Upper lobe of left lung (tissue), 6 donors: ENCODE results near the gene EML5. TPM values are rescaled to one million over a fixed set of nuclear protein-coding genes. Genes with fewer than 3 reads are reported as not detected.

ENCODE experiments used
- ATAC-seq, 2 donors: fragments of 200-7000 bp; cut with Tn5 transposase; one replicate each; pipeline ENCODE4 v1.9.1; 2022; ENCODE audit warnings: mild to moderate bottlenecking in 2 of 2, moderate library complexity in 2 of 2; ENCODE audit not compliant: low FRiP score in 2 of 2
- DNase-seq, 2 donors: peaks; one replicate each; pipeline ENCODE4 v3.0.0-alpha.2; 2019 to 2020
- H3K27ac ChIP-seq, 4 donors: fragments of 200-600 bp; sonication (generic); one replicate each; pipeline ENCODE4 v1.5.1; 2016 to 2019
- H3K27me3 ChIP-seq, 4 donors: fragments of 200-600 bp; sonication (generic); one replicate each; pipeline ENCODE4 v1.5.1; 2017 to 2019
- H3K36me3 ChIP-seq, 4 donors: fragments of 200-600 bp; sonication (generic); one replicate each; pipeline ENCODE4 v1.5.1; 2016 to 2019
- H3K4me1 ChIP-seq, 4 donors: fragments of 200-600 bp; sonication (generic); one replicate each; pipeline ENCODE4 v1.5.1; 2018 to 2019
- H3K4me3 ChIP-seq, 4 donors: fragments of 200-600 bp; sonication (generic); one replicate each; pipeline ENCODE4 v1.5.1; 2017 to 2019; ENCODE audit warnings: mild to moderate bottlenecking in 2 of 4, moderate library complexity in 1 of 4
- H3K9me3 ChIP-seq, 4 donors: fragments of 200-600 bp; sonication (generic); one replicate each; pipeline ENCODE4 v1.5.1; 2018 to 2019
- EP300 ChIP-seq, 4 donors: sonication (generic); formaldehyde crosslinking; IDR thresholded peaks; one replicate each; pipeline ENCODE4 v1.5.1; 2017; ENCODE audit warnings: antibody characterized with exemption in 4 of 4, control low read depth in 2 of 4
- POLR2A ChIP-seq, 4 donors: fragments of 450-650 bp; IDR thresholded peaks; one replicate each; pipeline ENCODE4 v1.5.1; 2016 to 2017; ENCODE audit warnings: antibody characterized with exemption in 4 of 4, mild to moderate bottlenecking in 2 of 4
- POLR2AphosphoS5 ChIP-seq, 2 donors: sonication (generic); formaldehyde crosslinking; IDR thresholded peaks; one replicate each; pipeline ENCODE4 v1.5.1; 2017; ENCODE audit warnings: antibody characterized with exemption in 2 of 2
- WGBS, 2 donors: methylation state at CpG; one replicate each; pipeline ENCODE4 v1.1.5; 2017 to 2018; 5-methylcytosine and 5-hydroxymethylcytosine counted together
- total RNA-seq, 6 donors: library from RNA; depleted of rRNA in 4 of 6; stranded (reverse); fragments of >200 nt in 4 of 6; gene quantifications; one replicate each; pipeline versions ENCODE4 v1.1.0 to v1.2.1, GENCODE V29; 2016 to 2021
- TF ChIP-seq, protein P1 (sequence below), 6 experiments: fragments of 450-650 bp in 4 of 6; fragments of 200-600 bp in 2 of 6; sonication (generic) in 2 of 6; IDR thresholded peaks; one replicate each; pipeline ENCODE4 v1.5.1; 2016 to 2019; ENCODE audit warnings: antibody characterized with exemption in 6 of 6
- donor health status: DM: no; HTN: no; CAD: no; lungs with moderate emphysema.
- donor health status: DM: no; HTN: yes; CAD: no; lungs with severe emphysema.

The EML5 gene
- total RNA-seq, 6 donors from 2014 or later: 0.98 to 10.5 (median 3.3) TPM

- peaks cover 0 to 77% (median 17%) of the 10 kb centered on the region in 4 donors for H3K36me3 ChIP-seq
Observed at GRCh38 chr14:88590173-88590572, 202.6 kb downstream of the EML5 start.

DNA sequence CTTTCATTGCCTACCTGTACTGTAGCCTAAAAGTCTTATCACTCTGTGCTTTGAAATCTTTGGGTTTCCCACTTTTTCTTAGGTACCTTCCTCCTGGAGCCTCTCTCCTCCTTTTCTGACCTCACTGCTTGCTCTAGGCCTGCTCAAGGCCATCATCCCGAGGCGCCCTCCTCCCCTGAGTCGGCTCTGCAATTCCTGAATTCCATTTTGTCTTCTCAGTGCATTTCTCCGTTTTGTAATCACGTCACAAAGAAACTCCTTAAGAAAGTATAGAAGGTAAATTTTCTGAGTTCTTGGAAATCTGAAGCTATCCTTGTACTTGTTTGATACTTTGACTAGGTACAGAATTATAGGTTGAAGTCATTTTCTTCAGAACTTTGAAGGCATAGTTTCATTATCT, 204.7 kb downstream of the EML5 start:
- WGBS, 2 donors: 93 to 96% methylated on average over 5 of the region's 5 CpGs
- no peaks in the 10 kb centered on the region for H3K4me1 ChIP-seq
- ATAC-seq: no peak
- H3K27ac ChIP-seq: no peak overlapping the region
- no peak overlapping the region for H3K4me3 ChIP-seq
- H3K27me3 ChIP-seq: no peaks in the 10 kb centered on the region
- DNase-seq: no peak
- no peak for TF ChIP-seq POLR2A (IDR thresholded peaks at IDR 0.05)
- TF ChIP-seq EP300 (IDR thresholded peaks at IDR 0.05): no peak
- TF ChIP-seq POLR2AphosphoS5 (IDR thresholded peaks at IDR 0.05): no peak
- TF ChIP-seq, protein P1, sequence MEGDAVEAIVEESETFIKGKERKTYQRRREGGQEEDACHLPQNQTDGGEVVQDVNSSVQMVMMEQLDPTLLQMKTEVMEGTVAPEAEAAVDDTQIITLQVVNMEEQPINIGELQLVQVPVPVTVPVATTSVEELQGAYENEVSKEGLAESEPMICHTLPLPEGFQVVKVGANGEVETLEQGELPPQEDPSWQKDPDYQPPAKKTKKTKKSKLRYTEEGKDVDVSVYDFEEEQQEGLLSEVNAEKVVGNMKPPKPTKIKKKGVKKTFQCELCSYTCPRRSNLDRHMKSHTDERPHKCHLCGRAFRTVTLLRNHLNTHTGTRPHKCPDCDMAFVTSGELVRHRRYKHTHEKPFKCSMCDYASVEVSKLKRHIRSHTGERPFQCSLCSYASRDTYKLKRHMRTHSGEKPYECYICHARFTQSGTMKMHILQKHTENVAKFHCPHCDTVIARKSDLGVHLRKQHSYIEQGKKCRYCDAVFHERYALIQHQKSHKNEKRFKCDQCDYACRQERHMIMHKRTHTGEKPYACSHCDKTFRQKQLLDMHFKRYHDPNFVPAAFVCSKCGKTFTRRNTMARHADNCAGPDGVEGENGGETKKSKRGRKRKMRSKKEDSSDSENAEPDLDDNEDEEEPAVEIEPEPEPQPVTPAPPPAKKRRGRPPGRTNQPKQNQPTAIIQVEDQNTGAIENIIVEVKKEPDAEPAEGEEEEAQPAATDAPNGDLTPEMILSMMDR (IDR thresholded peaks at IDR 0.05): no peak
- H3K36me3 ChIP-seq: peaks cover 0 to 84% (median 16%) of the 10 kb centered on the region in 4 donors
- H3K9me3 ChIP-seq: no peaks in the 10 kb centered on the region

More at GRCh38 chr14:88590173-88590572, 202.6 kb downstream of the EML5 start:
- Histone ChIP-seq H3K27ac (no peak overlapping the region), H3K4me3 (no peak overlapping the region), H3K4me1 (no peaks in the 10 kb centered on the region), H3K9me3 (no peaks in the 10 kb centered on the region), H3K27me3 (no peaks in the 10 kb centered on the region)
- ATAC-seq (no peak), DNase-seq (no peak)
- WGBS, 2 donors: 80 to 86% methylated on average over 4 of the region's 4 CpGs
- TF ChIP-seq POLR2A (IDR thresholded peaks at IDR 0.05): no peak
- no peak for TF ChIP-seq POLR2AphosphoS5 (IDR thresholded peaks at IDR 0.05)
- no peak for TF ChIP-seq EP300 (IDR thresholded peaks at IDR 0.05)
- TF ChIP-seq, protein P1 (IDR thresholded peaks at IDR 0.05): no peak

DNA sequence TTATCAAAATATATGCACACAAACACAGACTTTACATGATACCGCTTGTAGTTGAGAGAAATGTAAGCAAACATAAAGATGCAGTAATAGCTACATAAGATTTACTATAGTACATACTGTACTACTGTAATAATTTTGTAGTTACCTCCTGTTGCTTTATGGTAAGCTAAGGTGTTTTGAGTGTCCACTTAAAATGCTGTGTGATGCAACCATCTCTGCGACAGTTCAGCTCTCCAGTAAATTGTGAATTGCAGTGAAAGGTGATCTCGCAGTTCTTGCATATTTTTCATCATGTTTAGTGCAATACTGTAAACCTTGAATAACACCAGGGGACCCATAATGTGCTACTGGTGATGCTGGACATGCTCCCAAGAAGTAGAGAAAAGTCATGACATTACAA, 208.3 kb downstream of the EML5 start:
- ATAC-seq: no peak
- Histone ChIP-seq H3K9me3 (no peaks in the 10 kb centered on the region), H3K36me3 (peaks cover 6 to 90% (median 17%) of the 10 kb centered on the region in 4 donors)

GRCh38 chr14:88576222-88576621, 216.5 kb downstream of the EML5 start:
- DNase-seq: no peak
- H3K27ac ChIP-seq: no peak overlapping the region
- H3K4me1 ChIP-seq: no peaks in the 10 kb centered on the region
- H3K27me3 ChIP-seq: no peaks in the 10 kb centered on the region
- WGBS, 2 donors: 96 to 98% methylated on average over 5 of the region's 5 CpGs
- H3K4me3 ChIP-seq: no peak overlapping the region
- no peak for ATAC-seq
- H3K9me3 ChIP-seq: no peaks in the 10 kb centered on the region
- TF ChIP-seq EP300 (IDR thresholded peaks at IDR 0.05): no peak
- TF ChIP-seq, protein P1 (IDR thresholded peaks at IDR 0.05): no peak
- TF ChIP-seq POLR2A (IDR thresholded peaks at IDR 0.05): no peak
- TF ChIP-seq POLR2AphosphoS5 (IDR thresholded peaks at IDR 0.05): no peak
- H3K36me3 ChIP-seq: peaks cover 41 to 97% (median 84%) of the 10 kb centered on the region in 4 donors

More for the DNA sequence above, 208.3 kb downstream of the EML5 start:
- Histone ChIP-seq H3K4me3 (no peak overlapping the region), H3K27me3 (no peaks in the 10 kb centered on the region), H3K4me1 (no peaks in the 10 kb centered on the region), H3K27ac (no peak overlapping the region)
- TF ChIP-seq, protein P1 (IDR thresholded peaks at IDR 0.05): no peak
- TF ChIP-seq POLR2AphosphoS5 (IDR thresholded peaks at IDR 0.05) (no peak), EP300 (IDR thresholded peaks at IDR 0.05) (no peak), POLR2A (IDR thresholded peaks at IDR 0.05) (no peak)
- 72 to 90% methylated on average over 3 of the region's 3 CpGs for WGBS, 2 donors
- peak in 1 of 2 donors; percentile 26 for DNase-seq

- H3K4me3 ChIP-seq: no peak overlapping the region
- no peak overlapping the region for H3K27ac ChIP-seq
- no peaks in the 10 kb centered on the region for H3K27me3 ChIP-seq
- H3K4me1 ChIP-seq: no peaks in the 10 kb centered on the region
- TF ChIP-seq EP300 (IDR thresholded peaks at IDR 0.05): no peak
- no peak for TF ChIP-seq POLR2A (IDR thresholded peaks at IDR 0.05)
- TF ChIP-seq, protein P1 (IDR thresholded peaks at IDR 0.05): no peak
- no peak for TF ChIP-seq POLR2AphosphoS5 (IDR thresholded peaks at IDR 0.05)
- no peak for ATAC-seq
- H3K9me3 ChIP-seq: no peaks in the 10 kb centered on the region
- no peak for DNase-seq
- WGBS, 2 donors: 94 to 95% methylated on average over 4 of the region's 4 CpGs
- H3K36me3 ChIP-seq: peaks cover 41 to 97% (median 82%) of the 10 kb centered on the region in 4 donors
Observed at GRCh38 chr14:88572117-88572516, 220.6 kb downstream of the EML5 start.
